Activated CD8-positive, alpha-beta memory T cell treated with anti-CD3 and anti-CD28 coated beads, Interleukin-2, amount 50 U/mL, for 48 hours (primary cell): Measurements from ENCODE around the gene TLL2.

Experiments
- DNase-seq: peaks from one replicate; pipeline ENCODE4 v3.0.0-alpha.2; 2020

Gene TLL2

DNA sequence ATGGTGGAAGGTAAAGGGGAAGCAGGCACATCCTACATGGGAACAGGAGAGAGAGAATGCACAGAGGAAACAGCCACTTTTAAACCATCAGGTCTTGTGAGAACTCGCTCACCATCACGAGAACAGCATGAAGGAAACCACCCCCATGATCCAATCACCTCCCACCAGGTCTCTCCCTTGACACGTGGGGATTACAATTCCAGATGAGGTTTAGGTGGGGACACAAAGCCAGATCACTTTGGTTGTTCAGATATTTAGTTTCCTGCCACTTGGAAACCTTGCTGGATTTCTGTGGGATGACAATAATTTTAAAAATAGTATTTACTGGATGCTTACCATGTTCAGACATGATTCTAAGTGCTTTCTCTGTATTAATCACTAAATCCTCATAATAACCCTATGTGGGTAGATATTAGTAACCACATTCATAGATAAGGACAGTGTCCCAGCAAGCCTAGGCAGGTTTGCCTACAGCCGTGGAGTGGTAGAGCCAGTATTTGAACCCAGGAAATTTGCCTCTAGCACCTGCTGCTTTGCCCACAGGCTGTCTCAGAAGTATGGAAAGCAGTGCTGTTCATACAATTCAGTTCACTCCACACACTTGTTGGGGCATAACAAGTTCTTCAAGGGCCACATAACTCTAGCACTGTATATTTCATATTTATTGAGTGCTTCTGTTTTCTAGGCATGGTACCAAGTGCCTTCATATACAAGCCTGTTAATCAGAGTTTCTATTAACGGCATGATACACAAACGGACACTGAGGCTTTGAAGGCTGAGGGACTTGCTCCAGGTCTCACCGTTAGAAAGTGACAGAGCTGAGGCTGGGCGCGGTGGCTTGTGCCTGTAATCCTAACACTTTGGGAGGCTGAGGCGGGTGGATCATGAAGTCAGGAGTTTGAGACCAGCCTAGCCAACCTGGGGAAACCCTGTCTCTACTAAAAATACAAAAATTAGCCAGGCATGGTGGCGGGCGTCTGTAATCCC is 8.3 kb downstream of the TLL2 start:
- DNase-seq, result no peak

DNA sequence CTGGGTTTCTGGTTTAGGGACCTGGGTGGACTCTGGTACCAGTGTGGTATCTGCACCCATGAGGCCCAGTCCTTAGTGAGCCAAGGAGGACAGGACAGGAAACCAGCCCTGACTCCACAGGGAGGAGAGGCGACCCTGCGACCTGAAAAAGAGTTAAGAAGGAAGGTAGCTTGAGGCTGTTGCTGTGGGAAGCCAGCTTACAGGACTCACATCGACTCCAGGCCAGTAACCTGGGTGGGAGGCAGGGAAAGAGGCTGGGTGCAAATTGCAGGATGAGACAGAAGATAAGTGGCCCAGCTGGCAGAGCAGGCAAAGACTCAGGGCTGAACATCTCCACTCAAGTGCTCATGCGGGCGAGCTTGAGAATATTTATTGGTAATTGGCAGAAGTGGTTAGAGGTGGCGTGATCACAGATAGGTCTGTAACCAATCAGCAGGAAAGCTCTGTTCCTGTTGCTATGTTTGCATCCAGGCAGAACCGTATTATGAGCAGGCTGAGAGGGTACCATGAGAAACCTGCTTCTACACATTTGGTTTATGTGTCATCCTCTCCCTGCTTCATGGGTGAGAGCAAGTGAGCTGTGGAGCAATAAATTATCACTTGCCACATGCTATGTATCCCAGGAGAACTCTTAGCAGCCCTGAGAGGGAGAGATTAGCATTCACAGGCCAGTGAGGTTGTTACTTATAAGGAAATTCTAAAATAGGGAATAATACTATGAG is 11.0 kb downstream of the TLL2 start:
- no peak for DNase-seq

DNA sequence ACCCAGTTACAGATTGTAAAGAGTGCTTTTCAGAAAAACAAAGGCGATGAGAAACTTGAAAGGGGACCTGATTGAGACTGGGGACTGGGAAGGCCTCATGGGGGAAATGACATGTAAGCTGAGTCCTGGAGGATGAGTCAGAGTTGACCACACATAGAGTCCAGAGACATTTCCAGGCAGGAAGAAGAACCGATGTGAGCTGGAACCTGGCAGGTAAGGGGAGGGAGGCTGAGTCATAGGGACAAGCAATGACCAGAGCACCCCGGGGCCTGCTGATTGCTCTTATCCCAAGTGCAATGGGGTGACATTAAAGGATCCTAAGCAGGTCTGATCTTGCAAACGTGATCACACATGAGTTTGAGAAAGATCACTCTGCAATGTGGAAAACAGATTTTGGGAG is 11.7 kb downstream of the TLL2 start:
- no peak for DNase-seq

DNA sequence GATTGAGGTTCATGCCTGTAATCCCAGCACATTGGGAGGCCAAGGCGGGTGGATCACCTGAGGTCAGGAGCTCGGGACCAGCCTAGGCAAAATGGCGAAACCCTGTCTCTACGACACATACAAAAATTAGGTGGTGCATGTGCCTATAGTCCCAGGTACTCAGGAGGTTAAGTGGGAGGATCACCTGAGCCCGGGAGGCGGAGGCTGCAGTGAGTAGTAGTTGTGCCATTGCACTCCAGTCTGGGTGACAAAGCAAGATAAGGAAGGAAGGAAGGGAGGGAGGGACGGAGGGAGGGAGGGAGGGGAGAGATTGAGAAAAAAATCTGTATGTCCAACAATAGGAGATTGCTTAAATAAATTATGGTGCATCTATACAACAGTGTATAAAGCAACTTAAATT is 13.2 kb downstream of the TLL2 start:
- no peak for DNase-seq

DNA sequence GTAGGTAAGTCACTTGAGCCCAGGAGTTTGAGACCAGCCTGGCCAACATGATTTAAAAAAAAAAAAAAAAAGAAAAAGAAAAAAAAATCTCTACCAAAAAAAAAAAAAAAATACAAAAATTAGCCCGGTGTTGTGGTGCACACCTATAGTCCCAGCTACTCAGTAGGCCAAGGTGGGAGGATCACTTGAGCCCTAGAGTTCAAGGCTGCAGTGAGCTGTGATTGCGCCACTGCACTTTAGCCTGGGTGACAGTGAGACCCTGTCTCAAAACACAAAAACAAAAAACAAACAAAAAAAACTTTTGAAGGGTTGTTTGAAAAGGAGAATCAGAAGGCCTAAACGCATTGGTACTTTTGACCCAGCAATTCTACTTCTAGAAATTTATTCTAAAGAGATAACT is 13.7 kb downstream of the TLL2 start:
- DNase-seq, result no peak

DNA sequence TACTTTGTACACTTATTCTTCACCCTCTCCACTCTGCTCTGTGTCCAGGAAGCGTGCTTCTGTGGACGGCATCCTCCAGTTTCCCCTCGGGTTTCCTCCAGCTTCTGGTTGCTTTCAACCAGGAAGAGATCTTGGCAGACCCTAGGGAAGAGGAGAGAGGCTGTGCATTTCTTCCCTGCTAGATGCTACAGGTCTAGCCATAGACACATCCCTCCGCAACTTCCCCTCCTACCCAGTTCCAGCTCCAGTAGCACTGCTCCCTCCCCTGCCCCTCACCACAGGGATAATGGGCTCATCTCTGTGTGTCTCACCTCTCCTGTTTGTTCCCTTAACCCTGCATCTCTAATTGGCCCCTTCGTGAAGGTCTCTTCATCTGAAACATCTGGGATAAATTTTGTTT is 16.3 kb downstream of the TLL2 start:
- DNase-seq, result no peak

DNA sequence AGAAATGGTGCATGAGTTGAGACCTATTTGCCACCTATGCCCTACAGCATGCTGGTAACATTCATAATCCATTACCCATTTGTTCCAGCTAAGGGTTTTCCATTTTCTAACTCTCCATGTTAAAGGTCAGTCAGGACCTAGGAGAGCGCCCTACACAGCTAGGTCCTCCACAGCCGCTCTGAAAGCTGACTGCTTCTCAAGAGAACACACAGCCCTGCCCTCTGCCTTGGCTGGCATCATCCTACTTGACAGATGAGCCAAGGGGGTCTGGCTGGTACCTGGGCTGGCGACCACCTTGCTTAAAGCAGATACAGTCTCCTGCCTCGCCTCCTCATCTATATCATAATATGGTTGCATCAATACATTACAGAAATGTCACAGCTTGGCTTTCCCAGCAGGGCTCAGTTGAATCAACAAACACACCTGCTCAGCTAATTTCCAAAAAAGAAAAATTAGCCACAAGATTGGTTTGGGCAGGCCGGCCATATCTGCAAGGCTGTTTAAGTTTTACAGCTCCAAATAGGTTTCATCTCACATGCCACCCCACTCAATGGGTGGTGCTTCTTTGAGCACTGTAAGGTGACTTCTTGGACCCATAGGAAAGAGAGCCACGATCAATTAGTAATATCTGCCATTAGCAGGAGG is 17.3 kb downstream of the TLL2 start:
- DNase-seq, result no peak

DNA sequence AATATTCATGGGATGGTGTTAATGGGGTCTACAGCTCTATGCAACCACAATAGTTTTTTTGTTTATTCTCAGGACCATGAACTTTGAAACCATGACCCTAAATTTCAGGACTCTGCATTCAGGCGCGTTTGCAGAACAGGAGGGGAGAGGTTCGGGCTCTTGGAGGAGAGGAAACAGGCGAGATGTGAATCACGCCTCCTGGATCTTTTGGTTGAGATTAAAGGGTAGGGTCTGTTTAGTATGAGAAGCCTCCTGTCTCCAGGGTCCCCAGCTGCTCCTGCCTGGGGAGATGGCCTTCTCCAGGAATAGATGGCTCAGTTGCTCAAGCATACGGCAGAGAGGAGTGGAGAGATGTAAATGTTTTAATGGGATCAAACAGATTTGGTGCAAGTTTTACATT is 18.2 kb downstream of the TLL2 start:
- no peak for DNase-seq

DNA sequence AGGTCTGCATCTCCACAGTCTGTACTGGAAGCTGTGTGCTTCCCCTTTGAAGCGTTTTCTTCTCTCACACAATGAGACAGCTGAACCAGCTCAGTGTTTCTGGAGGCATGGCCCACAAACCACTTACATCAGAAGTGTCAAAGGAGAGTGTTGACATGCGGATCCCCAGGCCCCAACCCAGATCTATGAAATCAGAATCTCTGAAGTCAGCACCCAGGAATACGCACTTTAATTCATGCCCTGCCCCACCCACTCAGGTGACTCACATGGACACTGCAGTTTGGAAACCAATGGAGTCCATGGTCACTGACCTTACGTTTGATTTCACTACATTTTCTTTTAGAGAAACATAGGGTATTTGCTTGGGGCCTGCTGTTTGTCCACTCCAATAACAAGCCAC is 19.0 kb downstream of the TLL2 start:
- no peak for DNase-seq

DNA sequence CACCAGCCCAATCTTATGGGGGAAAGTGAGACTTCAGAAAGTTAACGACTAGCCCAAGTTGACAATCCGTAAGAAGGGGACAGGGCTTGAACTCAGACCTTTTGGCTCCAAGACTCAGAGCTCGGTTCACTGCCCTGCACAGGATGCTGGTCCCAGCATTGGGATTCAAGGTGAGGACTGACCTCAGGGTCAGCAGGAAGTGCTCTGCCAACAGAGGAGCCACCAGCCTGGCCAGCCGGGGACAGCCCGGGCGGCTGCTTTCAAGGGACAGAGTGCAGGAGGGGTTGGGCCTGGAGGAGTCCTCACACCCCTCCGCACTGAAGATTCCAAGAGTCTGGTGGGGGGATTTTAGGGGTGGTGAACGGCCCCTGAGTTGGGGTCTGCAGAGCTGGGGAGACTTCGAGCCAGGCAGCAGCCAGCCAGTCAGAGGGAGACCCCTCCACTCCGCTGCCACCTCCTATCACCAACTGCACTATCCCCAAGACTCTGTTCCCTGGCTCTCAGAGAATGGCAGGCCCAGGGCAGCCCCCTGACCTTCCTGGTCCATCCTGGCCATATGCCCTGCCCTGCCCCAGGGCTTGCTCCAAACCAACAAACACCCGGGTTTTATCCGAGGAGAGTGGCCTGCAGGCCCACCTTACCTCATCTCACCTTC is 19.7 kb downstream of the TLL2 start:
- no peak for DNase-seq

DNA sequence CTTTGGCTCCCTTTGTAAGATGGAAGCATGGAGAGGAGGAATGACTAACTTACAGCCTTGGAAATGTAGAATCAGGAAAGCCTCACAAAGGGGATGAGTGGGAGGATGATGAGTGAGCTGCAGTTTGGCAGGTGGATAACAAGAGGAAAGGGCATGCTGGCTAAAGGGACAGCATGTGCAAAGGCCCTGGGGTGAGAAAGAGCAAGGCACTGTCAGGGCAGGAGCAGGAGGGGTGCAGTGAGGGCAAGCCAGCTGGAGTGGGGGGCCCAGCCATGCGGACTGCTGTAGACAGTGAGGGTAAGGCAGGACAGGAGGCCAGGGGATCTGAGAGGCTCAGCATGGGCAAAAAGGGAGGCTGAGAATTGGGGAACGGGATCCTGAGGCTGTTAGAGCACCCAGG is 20.5 kb downstream of the TLL2 start:
- no peak for DNase-seq

DNA sequence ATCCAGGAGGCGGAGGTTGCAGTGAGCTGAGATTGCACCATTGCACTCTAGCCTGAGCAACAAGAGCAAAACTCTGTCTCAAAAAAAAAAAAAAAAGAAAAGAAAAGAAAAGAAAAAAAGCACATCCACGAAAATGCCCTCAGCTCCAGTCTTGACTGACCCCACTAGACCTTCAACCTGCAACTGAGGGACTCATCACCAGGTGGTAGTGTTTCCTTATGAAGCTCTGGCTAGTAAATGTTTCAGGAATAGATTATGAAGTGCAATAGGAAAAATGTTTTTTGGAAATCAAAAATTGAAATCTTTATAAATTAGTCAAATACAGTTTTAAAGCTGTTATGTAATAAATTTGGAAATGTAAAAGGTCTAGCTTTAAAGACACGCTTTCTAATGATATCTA is 22.4 kb downstream of the TLL2 start:
- no peak for DNase-seq

DNA sequence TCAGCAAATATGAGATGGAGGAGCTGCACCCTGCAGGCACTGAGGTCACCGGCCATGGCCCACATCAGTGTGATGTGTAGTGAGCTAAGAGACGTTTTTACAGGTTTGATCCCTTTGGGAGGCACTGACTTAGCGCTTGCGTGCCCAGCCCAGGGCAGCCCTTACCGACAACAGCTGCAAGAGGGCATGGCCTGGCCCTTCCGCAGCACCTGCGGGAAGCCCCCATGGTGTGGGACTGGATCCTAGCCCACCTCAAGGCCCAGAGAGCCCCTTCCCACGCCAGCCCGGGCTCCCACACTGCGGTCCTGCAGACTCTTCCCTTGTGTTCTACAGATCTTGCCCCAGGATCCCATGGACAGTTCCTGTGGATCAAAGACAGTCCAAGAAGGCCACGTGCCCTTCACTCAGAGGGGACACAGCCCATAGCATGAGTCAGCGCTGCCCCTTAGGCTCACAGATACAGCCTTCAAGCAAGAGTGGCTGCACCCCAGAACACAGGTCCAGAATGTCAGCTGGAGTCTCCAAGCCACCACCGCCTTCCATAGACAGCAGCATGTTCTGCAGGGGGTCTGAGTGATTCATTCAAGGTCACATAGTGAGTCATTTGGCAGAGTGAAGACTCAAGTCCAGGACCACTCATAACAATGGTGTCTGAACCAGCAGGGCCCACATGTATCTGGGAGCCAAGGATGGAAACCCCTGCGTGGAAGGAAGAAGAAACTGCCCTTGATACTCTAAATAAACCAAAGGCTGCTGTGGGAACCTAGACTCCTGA is 25.4 kb downstream of the TLL2 start:
- no peak for DNase-seq

DNA sequence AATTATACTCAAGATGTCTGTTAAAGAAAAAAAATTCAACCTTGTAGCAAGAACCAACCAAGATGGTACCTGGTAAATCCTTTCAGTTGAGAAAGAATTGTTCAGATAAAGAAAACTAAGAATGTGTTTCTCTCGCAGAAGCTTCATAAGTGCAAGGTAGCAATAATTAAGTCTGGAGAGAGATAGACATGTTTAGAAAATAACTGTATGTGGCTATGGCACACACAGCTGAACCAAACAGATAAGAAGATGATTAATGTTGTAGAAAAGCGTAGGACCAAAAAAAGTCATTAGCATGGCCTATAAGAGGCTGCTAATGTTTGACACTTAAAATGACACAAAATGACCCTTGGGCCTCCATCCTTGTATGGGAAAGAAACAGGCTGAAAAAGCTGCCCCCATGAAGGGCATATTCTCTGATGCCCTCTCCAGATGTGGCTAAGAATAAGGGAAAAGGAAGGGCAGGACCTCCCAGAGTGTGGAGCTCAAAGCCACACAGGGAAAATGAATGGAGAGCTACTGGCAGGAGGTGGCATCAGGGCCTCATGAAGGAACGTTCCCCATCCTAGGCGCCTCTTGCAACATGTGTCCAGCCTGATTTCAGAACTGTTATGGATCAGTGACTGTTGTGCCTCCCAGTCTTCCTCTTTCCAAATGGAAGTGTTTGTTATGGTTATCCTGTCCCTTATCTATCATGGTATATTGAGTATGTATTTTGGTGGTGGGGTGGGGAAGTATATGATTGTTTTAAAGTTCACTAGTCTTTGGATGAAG is 30.7 kb downstream of the TLL2 start:
- DNase-seq, result no peak

DNA sequence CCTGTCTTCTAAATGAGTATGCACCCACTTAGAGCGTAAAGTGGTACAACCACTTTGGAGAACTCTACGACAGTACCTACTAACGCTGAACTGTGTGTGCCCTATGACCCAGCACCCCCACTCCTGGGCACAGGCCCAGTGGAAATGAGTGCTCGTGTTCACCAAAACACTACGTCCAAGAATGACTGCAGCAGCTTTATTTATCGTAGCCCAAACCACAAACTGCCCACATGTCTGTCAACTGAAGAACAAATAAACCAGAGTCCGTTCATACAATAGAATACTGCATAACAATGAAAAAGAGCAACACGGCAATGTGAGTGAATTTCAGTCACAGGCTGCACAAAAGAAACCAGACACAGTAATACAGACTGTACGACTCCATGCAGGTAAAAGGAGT is 35.4 kb downstream of the TLL2 start:
- DNase-seq, result no peak

DNA sequence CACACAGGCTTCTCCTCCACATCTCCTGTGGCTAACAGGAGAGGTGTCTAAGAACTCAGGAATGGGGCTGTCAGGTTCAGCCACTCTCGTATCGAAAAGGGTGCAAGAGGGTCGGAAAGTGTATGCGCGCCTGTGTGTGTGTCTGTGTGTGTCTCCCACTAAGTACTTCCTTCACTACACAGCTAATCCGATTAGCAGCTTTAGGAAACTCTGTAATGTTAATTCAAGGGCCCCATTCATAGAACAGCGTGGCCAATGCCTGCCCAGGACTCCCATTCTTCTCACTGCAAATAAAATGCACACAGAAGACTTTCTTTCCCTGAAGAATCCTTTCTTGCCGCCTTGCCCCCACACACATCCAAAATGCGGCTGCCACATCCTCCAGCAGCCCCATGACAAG is 39.9 kb downstream of the TLL2 start:
- DNase-seq, result no peak

DNA sequence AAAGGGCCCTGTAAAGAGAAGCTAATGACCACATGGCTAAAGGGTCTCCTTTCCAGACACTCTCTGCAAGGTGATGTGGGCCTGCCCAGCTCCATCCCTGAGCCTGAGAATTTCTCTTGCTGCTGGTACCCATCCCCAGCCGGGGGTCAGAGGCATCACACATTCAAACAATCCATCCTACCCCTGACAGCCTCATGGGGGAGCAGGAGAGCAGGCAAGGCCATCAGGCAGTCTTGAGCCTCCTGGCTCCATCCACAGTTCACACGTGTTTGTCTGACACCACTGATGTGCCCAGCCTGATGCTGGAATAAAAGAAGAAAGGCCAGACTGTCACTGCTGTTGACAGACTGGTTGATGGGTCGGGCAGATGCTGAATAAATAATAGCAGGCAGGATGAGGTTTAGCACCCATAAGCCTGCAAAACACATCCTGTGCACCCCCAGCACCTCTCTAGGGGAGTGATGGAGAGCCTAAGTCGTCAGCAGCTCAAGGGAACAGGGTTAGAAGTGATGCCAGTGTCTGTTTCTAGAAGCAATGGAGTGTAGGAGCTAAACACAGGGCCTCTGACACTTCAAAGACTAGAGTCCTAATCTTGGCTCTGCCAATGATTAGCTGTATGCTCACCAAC is 43.5 kb downstream of the TLL2 start:
- peak; percentile 55 for DNase-seq

DNA sequence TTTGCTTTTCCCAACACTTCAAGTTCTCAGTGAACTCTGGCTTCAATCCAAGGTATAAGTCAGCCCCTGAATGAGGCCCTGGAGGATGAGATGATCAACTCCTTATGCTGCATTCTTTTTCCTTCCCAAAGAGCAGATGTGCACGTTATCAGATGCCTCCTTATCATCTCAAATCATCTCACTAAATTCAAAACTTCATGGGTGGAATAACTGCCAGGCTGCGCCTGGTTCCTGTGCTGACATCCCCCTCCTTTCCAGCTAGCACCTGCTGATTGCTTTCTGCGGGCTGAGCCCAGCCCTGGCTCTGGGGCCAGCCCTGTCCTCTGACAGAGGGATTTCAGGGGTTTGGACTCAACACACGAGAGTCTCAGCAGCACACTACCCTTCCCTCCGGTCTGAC is 44.9 kb downstream of the TLL2 start:
- no peak for DNase-seq

DNA sequence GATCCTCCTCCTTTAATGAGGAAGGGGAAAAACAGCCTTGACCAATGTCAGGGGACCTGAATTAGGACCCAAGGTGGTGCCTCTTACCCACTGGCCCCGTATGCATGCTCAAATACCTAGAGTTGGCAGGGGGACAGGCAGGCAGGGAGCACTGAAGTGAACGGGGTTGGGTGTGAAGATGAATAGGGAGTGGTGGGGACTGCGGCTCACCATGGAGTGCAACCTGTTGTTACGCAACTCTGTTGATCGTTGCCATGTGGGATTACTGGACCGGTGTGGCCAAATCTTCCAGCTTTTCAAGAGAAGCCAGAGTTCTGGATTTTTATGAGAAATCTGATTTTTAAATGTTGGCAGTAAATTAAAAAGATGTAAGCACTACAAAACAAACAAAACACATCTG is 48.1 kb downstream of the TLL2 start:
- DNase-seq, result no peak

DNA sequence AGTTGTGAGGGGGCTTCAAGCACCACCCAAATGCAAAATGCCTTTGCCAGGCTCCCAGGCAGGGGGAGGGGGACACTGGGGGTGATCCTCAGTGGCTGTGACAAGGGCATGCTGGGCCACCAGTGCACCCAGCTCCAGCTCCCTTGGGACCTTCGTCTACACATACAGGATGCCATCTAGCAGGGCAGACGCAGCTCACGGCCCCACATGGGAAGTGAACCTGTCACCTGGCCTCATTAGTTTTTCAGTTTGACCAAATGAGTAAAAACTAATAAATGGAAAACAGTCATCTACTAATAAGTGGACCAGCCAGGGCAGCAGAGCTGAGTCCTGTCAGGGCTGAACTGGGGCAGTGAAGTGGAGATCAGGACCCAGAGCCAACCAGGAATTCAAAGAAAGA is 50.2 kb downstream of the TLL2 start:
- no peak for DNase-seq

DNA sequence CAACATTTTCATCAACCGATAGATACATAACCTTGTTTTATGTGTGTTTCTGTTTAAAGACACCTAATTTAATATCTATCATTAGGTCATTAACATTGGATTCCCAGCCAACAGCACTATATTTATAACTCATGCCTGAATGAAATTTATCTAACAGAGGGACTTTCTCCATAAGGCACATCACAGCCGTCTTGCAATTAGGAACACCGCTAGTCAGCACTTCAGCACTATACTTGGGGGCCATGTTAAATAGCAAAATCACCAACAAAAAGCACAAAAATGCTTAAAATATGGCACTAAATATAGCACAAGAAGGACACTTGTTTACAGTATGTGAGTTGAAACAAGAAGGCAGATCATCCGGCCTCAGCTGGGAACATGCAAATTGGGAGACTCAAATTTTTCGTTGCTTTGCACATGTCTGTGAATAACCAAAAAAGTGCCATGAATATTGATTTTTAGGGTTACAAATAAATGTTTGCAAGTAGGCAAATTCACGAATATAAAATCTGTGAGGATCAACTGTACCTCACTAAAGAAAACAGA is 51.0 kb downstream of the TLL2 start:
- no peak for DNase-seq
